Activated naive CD4-positive, alpha-beta T cell treated with anti-CD3 and anti-CD28 coated beads, Interleukin-2, amount 10 ng/mL, durations not matched to agents 7 days and 5 days (primary cell): ENCODE results near the gene PTOV1.

Experiments used
- CTCF ChIA-PET: fragments of 350-600 bp; sonication (Branson Sonifier 250); formaldehyde crosslinking; loops from one replicate; lab custom pipeline; 2021; ENCODE audit warnings: antibody characterized with exemption; lab: Charles Lee
- DNase-seq: peaks from one replicate; pipeline ENCODE4 v3.0.0-alpha.2; 2020
- H3K27ac Mint-ChIP-seq: one replicate; pipeline ENCODE4 v1.8.0; 2021; ENCODE audit warnings: mild to moderate bottlenecking, moderate library complexity, mixed read lengths
- H3K27me3 Mint-ChIP-seq: one replicate; pipeline ENCODE4 v1.8.0; 2021; ENCODE audit warnings: mild to moderate bottlenecking, mixed read lengths
- H3K36me3 Mint-ChIP-seq: one replicate; pipeline ENCODE4 v1.8.0; 2021; ENCODE audit warnings: mixed read lengths
- H3K4me1 Mint-ChIP-seq: one replicate; pipeline ENCODE4 v1.8.0; 2021; ENCODE audit warnings: mixed read lengths
- H3K4me3 Mint-ChIP-seq: one replicate; pipeline ENCODE4 v1.8.0; 2021; ENCODE audit warnings: mild to moderate bottlenecking, moderate library complexity, mixed read lengths
- H3K9me3 Mint-ChIP-seq: one replicate; pipeline ENCODE4 v1.8.0; 2021; ENCODE audit warnings: mixed read lengths

The PTOV1 gene

DNA sequence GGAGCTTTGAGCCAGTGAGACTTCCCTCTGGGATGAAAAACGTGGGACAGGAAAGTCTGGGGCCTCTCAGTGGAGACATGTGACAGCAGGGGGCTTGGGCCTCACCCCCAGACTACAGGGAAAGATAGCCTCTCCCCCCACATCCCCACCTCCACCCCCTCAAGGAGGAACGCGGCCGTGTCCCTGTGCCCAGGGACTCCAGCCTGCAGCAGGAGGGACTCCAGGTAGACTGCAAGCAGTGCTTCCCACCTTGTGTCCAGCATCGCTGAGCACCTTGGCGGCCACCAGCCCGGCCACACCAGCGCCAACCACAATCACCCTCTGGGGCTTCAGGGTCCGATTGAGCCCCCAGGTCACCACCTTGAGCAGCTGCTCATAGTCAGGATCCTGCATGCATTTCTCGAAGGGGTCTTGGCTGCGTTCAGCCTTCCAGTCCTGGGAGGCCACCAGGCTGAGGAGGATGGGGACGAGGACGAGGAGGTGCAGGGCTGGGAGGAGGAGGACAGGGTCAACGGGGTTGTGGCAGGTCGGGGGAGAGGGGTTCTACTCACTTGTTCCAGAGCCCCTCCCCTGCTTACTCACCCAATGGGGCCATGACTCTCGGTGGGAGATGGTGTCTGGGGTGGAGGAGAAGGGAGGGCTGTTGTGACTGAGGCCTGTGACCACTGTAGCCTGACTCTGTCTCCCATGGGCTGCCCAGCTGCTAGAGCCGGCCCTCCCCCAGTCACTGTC is 44.8 kb downstream of the PTOV1 start:
- CTCF ChIA-PET = interaction anchor here (1.0 to 1.1 kb wide), 2 partner anchors 14 to 27 kb away, joined by 3 read pairs; no protein-coding TSS in a partner anchor
- Mint-ChIP-seq H3K27ac (peak overlapping the region; percentile 68), H3K36me3 (no peaks in the 10 kb centered on the region), H3K4me1 (peaks cover 35% of the 10 kb centered on the region), H3K4me3 (no peak overlapping the region), H3K9me3 (no peaks in the 10 kb centered on the region), H3K27me3 (peaks cover 33% of the 10 kb centered on the region)
- DNase-seq = no peak

DNA sequence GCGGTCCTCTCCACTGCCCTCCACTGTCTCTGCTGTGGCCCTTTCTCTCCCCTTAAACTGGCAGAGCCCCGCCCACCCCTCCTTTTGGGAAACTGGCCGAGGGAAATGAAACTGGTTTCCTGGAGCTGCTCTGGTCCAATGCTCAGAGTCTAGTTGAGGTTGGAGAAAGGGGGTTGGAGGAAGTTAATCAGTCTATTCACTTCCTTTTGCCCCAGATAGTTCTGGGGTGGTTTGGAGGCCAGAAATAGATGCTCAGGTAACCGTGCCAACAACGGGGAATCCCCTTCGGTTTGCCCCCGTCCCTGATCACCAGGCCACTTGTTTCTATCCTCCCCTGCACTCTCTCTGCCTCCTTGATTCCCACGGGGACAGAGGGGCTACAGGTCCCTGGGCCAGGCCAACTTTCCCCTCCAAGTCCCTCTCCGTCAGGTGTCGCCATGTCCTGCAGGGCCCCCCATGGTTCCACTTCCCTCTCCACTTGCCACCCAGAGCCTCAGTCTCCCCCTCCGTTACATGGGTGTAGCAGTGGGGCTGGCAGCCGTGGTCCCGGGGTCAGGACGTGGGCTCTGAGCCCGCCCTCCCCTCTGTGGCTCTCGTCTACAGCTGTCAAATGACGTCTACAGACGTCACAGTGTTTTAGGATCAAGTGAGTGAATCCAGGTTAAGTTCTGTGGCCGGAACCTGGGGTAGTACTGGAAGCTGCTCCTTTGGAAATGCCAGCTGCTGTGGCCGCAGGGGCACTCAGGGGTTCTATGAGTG is 46.1 kb downstream of the PTOV1 start, which contains the start of gene IL4I1:
Gene IL4I1 (minus strand): TSS at position 25 of the 759 bp plus-strand sequence. CDS start 727 bp downstream, outside the sequence.
- Mint-ChIP-seq H3K27me3 (peaks cover 20% of the 10 kb centered on the region), H3K27ac (peak within 1 kb of the TSS; percentile 91), H3K4me3 (peak within 1 kb of the TSS; percentile 48), H3K36me3 (no peaks in the 10 kb centered on the region), H3K9me3 (no peaks in the 10 kb centered on the region), H3K4me1 (peaks cover 35% of the 10 kb centered on the region)
- DNase-seq = peak; percentile 67
- CTCF ChIA-PET = no interaction called here

- Mint-ChIP-seq H3K27me3 (no peaks in the 10 kb centered on the region), H3K27ac (no peak overlapping the region), H3K4me3 (no peak overlapping the region), H3K4me1 (peaks cover 15% of the 10 kb centered on the region), H3K9me3 (no peaks in the 10 kb centered on the region), H3K36me3 (peaks cover 29% of the 10 kb centered on the region)
- DNase-seq = no peak
- CTCF ChIA-PET = no interaction called here
Observed at GRCh38 chr19:49904136-49904535, 53.2 kb downstream of the PTOV1 start.

- Mint-ChIP-seq H3K27me3 (no peaks in the 10 kb centered on the region), H3K4me1 (peaks cover 28% of the 10 kb centered on the region), H3K9me3 (no peaks in the 10 kb centered on the region), H3K4me3 (no peak overlapping the region), H3K36me3 (peaks cover 43% of the 10 kb centered on the region), H3K27ac (no peak overlapping the region)
- no peak for DNase-seq
- CTCF ChIA-PET = no interaction called here
Observed at GRCh38 chr19:49906879-49907564, 56.1 kb downstream of the PTOV1 start.

GRCh38 chr19:49907745-49908446 is 56.9 kb downstream of the PTOV1 start:
- Mint-ChIP-seq H3K4me3 (no peak overlapping the region), H3K27me3 (no peaks in the 10 kb centered on the region), H3K4me1 (peaks cover 32% of the 10 kb centered on the region), H3K9me3 (no peaks in the 10 kb centered on the region), H3K27ac (peak overlapping the region; percentile 60), H3K36me3 (peaks cover 48% of the 10 kb centered on the region)
- no peak for DNase-seq
- CTCF ChIA-PET = no interaction called here

DNA sequence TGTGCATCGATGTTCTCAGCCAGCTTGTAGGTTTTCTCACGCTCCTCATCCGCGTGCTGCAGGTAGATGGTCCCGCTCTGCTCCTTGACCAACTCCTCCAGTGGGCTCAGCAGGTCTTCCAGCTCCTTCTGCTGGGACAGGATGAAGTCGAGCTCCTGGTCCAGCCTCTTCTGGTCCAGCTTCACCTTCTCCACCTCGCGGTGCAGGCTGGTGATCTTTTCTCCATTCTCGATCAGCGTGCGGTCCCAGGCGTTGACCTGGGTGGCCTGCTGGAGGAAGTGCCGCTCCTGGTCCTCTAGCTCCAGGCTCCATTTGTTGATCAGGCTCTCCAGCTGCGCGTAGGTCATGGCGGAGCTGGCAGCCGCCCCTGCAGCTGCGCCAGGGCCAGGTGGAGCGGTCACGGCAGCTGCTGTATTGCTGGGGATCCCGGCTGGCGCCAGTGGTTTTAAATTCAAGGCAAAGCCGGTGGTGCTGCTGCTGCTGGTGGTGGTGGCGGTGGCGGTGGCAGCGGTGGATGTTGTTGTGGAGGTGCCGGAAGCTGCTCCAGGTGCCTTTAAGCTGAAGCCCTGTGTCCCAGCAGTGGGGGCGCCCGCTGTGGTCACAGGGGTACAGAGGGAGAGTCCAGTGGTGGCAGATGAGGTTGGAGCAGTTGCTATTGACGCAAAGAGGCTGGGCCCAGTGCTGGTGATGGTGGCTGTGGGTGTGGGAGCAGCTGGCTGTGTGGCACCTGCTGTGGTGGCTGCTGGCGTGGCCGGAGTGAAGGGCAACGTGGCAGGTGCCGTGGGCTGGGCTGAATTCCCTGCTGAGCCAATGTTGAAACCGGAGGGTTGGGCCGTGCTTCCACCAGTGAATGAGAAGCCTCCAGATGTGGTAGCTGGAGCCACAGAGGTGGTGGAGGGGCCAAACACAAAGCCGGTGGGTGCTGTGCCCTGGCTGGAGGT is 57.8 kb downstream of the PTOV1 start:
- CTCF ChIA-PET = interaction anchor here (0.9 kb wide), 1 partner anchor 24 kb away, joined by 3 read pairs; no protein-coding TSS in a partner anchor
- DNase-seq = no peak
- H3K36me3 Mint-ChIP-seq = peaks cover 56% of the 10 kb centered on the region
- no peaks in the 10 kb centered on the region for H3K9me3 Mint-ChIP-seq
- no peaks in the 10 kb centered on the region for H3K27me3 Mint-ChIP-seq
- peak overlapping the region; percentile 30 for H3K27ac Mint-ChIP-seq
- peaks cover 35% of the 10 kb centered on the region for H3K4me1 Mint-ChIP-seq
- no peak overlapping the region for H3K4me3 Mint-ChIP-seq

DNA sequence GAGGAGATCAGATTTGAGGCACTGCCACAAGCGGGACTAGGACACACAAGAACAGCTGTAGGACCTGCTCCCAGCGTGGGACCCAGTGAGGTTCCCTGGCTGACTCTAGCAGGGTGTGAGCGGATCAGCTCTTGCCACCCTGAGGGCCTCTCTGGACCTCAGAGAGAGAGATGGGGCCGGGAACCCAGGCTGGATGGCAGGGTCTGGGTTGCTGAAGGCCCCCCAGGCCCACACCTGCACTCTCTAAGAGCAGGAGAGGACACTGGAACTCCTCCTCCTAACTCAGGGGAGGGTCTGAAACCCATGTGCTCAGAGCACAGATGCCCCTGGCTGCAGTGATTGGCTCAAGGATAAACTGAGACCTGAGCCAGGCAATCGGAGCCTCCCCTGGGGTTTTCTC is 59.2 kb downstream of the PTOV1 start:
- Mint-ChIP-seq H3K9me3 (no peaks in the 10 kb centered on the region), H3K27me3 (no peaks in the 10 kb centered on the region), H3K4me1 (peaks cover 33% of the 10 kb centered on the region), H3K27ac (no peak overlapping the region), H3K4me3 (no peak overlapping the region), H3K36me3 (peaks cover 64% of the 10 kb centered on the region)
- no peak for DNase-seq
- CTCF ChIA-PET = interaction anchor here (0.9 kb wide), 1 partner anchor 23 kb away, joined by 3 read pairs; no protein-coding TSS in a partner anchor
